Measurements from ENCODE around the gene RIOK3.

RIOK3 gene

GRCh38 chr18:23512641-23513040 lies 59.6 kb downstream of the RIOK3 start:
- Histone ChIP-seq H3K27ac (ENCODE audit: low read length) (no peak overlapping the region), H3K27me3 (ENCODE audit: control insufficient read depth in 1 of 2, insufficient read depth in 2 of 2, low read length in 2 of 2) (no peaks in the 10 kb centered on the region), H3K4me3 (ENCODE audit: low read length in 2 of 2) (no peak overlapping the region), H3K9me3 (ENCODE audit: control insufficient read depth in 2 of 2, low read length in 2 of 2) (no peaks in the 10 kb centered on the region), H3K9ac (ENCODE audit: low read length in 2 of 2) (no peak overlapping the region), H3K4me1 (ENCODE audit: control insufficient read depth, insufficient read depth, low read length) (no peaks in the 10 kb centered on the region), H3K36me3 (ENCODE audit: control insufficient read depth in 2 of 2, insufficient read depth in 2 of 2, low read length in 2 of 2) (peaks cover 11 to 21% of the 10 kb centered on the region in 2 donors)

GRCh38 chr18:23515911-23516546 lies 62.9 kb downstream of the RIOK3 start:
- Histone ChIP-seq H3K36me3 (ENCODE audit: control insufficient read depth in 2 of 2, insufficient read depth in 2 of 2, low read length in 2 of 2) (peaks cover 22 to 27% of the 10 kb centered on the region in 2 donors), H3K4me1 (ENCODE audit: control insufficient read depth, insufficient read depth, low read length) (no peaks in the 10 kb centered on the region), H3K27me3 (ENCODE audit: control insufficient read depth in 1 of 2, insufficient read depth in 2 of 2, low read length in 2 of 2) (no peaks in the 10 kb centered on the region), H3K9me3 (ENCODE audit: control insufficient read depth in 2 of 2, low read length in 2 of 2) (no peaks in the 10 kb centered on the region), H3K27ac (ENCODE audit: low read length) (no peak overlapping the region), H3K9ac (ENCODE audit: low read length in 2 of 2) (no peak overlapping the region), H3K4me3 (ENCODE audit: low read length in 2 of 2) (no peak overlapping the region)

- H3K36me3 ChIP-seq (ENCODE audit: control insufficient read depth in 2 of 2, insufficient read depth in 2 of 2, low read length in 2 of 2), result peaks cover 49 to 55% of the 10 kb centered on the region in 2 donors
- no peaks in the 10 kb centered on the region for H3K27me3 ChIP-seq (ENCODE audit: control insufficient read depth in 1 of 2, insufficient read depth in 2 of 2, low read length in 2 of 2)
- no peaks in the 10 kb centered on the region for H3K4me1 ChIP-seq (ENCODE audit: control insufficient read depth, insufficient read depth, low read length)
- H3K9me3 ChIP-seq (ENCODE audit: control insufficient read depth in 2 of 2, low read length in 2 of 2), result no peaks in the 10 kb centered on the region
- H3K4me3 ChIP-seq (ENCODE audit: low read length in 2 of 2), result no peak overlapping the region
- no peak overlapping the region for H3K27ac ChIP-seq (ENCODE audit: low read length)
- H3K9ac ChIP-seq (ENCODE audit: low read length in 2 of 2), result no peak overlapping the region
Measured at GRCh38 chr18:23519734-23520133, 66.6 kb downstream of the RIOK3 start.

- Histone ChIP-seq H3K4me3 (ENCODE audit: low read length in 2 of 2) (no peak overlapping the region), H3K36me3 (ENCODE audit: control insufficient read depth in 2 of 2, insufficient read depth in 2 of 2, low read length in 2 of 2) (peaks cover 47 to 54% of the 10 kb centered on the region in 2 donors), H3K27ac (ENCODE audit: low read length) (no peak overlapping the region), H3K9me3 (ENCODE audit: control insufficient read depth in 2 of 2, low read length in 2 of 2) (no peaks in the 10 kb centered on the region), H3K4me1 (ENCODE audit: control insufficient read depth, insufficient read depth, low read length) (no peaks in the 10 kb centered on the region), H3K9ac (ENCODE audit: low read length in 2 of 2) (no peak overlapping the region), H3K27me3 (ENCODE audit: control insufficient read depth in 1 of 2, insufficient read depth in 2 of 2, low read length in 2 of 2) (no peaks in the 10 kb centered on the region)
Measured at GRCh38 chr18:23521271-23521670, 68.2 kb downstream of the RIOK3 start.

GRCh38 chr18:23521907-23522306 lies 68.8 kb downstream of the RIOK3 start:
- Histone ChIP-seq H3K27ac (ENCODE audit: low read length) (no peak overlapping the region), H3K9me3 (ENCODE audit: control insufficient read depth in 2 of 2, low read length in 2 of 2) (no peaks in the 10 kb centered on the region), H3K4me3 (ENCODE audit: low read length in 2 of 2) (no peak overlapping the region), H3K27me3 (ENCODE audit: control insufficient read depth in 1 of 2, insufficient read depth in 2 of 2, low read length in 2 of 2) (no peaks in the 10 kb centered on the region), H3K36me3 (ENCODE audit: control insufficient read depth in 2 of 2, insufficient read depth in 2 of 2, low read length in 2 of 2) (peaks cover 52 to 60% of the 10 kb centered on the region in 2 donors), H3K9ac (ENCODE audit: low read length in 2 of 2) (no peak overlapping the region), H3K4me1 (ENCODE audit: control insufficient read depth, insufficient read depth, low read length) (no peaks in the 10 kb centered on the region)

- Histone ChIP-seq H3K36me3 (ENCODE audit: control insufficient read depth in 2 of 2, insufficient read depth in 2 of 2, low read length in 2 of 2) (peaks cover 61 to 65% of the 10 kb centered on the region in 2 donors), H3K4me1 (ENCODE audit: control insufficient read depth, insufficient read depth, low read length) (no peaks in the 10 kb centered on the region), H3K27me3 (ENCODE audit: control insufficient read depth in 1 of 2, insufficient read depth in 2 of 2, low read length in 2 of 2) (no peaks in the 10 kb centered on the region), H3K4me3 (ENCODE audit: low read length in 2 of 2) (no peak overlapping the region), H3K9ac (ENCODE audit: low read length in 2 of 2) (no peak overlapping the region), H3K27ac (ENCODE audit: low read length) (no peak overlapping the region), H3K9me3 (ENCODE audit: control insufficient read depth in 2 of 2, low read length in 2 of 2) (no peaks in the 10 kb centered on the region)
Measured at GRCh38 chr18:23523429-23524212, 70.5 kb downstream of the RIOK3 start.

GRCh38 chr18:23524213-23524707 lies 71.2 kb downstream of the RIOK3 start:
- H3K9ac ChIP-seq (ENCODE audit: low read length in 2 of 2), result no peak overlapping the region
- H3K4me1 ChIP-seq (ENCODE audit: control insufficient read depth, insufficient read depth, low read length), result no peaks in the 10 kb centered on the region
- H3K36me3 ChIP-seq (ENCODE audit: control insufficient read depth in 2 of 2, insufficient read depth in 2 of 2, low read length in 2 of 2), result peaks cover 60 to 63% of the 10 kb centered on the region in 2 donors
- H3K4me3 ChIP-seq (ENCODE audit: low read length in 2 of 2), result no peak overlapping the region
- H3K27ac ChIP-seq (ENCODE audit: low read length), result no peak overlapping the region
- H3K27me3 ChIP-seq (ENCODE audit: control insufficient read depth in 1 of 2, insufficient read depth in 2 of 2, low read length in 2 of 2), result no peaks in the 10 kb centered on the region
- no peaks in the 10 kb centered on the region for H3K9me3 ChIP-seq (ENCODE audit: control insufficient read depth in 2 of 2, low read length in 2 of 2)

- Histone ChIP-seq H3K4me3 (ENCODE audit: low read length in 2 of 2) (no peak overlapping the region), H3K4me1 (ENCODE audit: control insufficient read depth, insufficient read depth, low read length) (no peaks in the 10 kb centered on the region), H3K9me3 (ENCODE audit: control insufficient read depth in 2 of 2, low read length in 2 of 2) (no peaks in the 10 kb centered on the region), H3K27ac (ENCODE audit: low read length) (no peak overlapping the region), H3K36me3 (ENCODE audit: control insufficient read depth in 2 of 2, insufficient read depth in 2 of 2, low read length in 2 of 2) (peaks cover 60 to 67% of the 10 kb centered on the region in 2 donors), H3K27me3 (ENCODE audit: control insufficient read depth in 1 of 2, insufficient read depth in 2 of 2, low read length in 2 of 2) (no peaks in the 10 kb centered on the region), H3K9ac (ENCODE audit: low read length in 2 of 2) (no peak overlapping the region)
Measured at GRCh38 chr18:23526501-23527063, 73.5 kb downstream of the RIOK3 start.

- Histone ChIP-seq H3K4me3 (ENCODE audit: low read length in 2 of 2) (no peak overlapping the region), H3K9me3 (ENCODE audit: control insufficient read depth in 2 of 2, low read length in 2 of 2) (no peaks in the 10 kb centered on the region), H3K27me3 (ENCODE audit: control insufficient read depth in 1 of 2, insufficient read depth in 2 of 2, low read length in 2 of 2) (no peaks in the 10 kb centered on the region), H3K4me1 (ENCODE audit: control insufficient read depth, insufficient read depth, low read length) (no peaks in the 10 kb centered on the region), H3K9ac (ENCODE audit: low read length in 2 of 2) (no peak overlapping the region), H3K36me3 (ENCODE audit: control insufficient read depth in 2 of 2, insufficient read depth in 2 of 2, low read length in 2 of 2) (peaks cover 57 to 64% of the 10 kb centered on the region in 2 donors), H3K27ac (ENCODE audit: low read length) (no peak overlapping the region)
Measured at GRCh38 chr18:23528580-23529472, 75.7 kb downstream of the RIOK3 start.

GRCh38 chr18:23529604-23530003 lies 76.5 kb downstream of the RIOK3 start:
- no peaks in the 10 kb centered on the region for H3K9me3 ChIP-seq (ENCODE audit: control insufficient read depth in 2 of 2, low read length in 2 of 2)
- no peaks in the 10 kb centered on the region for H3K4me1 ChIP-seq (ENCODE audit: control insufficient read depth, insufficient read depth, low read length)
- no peak overlapping the region for H3K27ac ChIP-seq (ENCODE audit: low read length)
- H3K4me3 ChIP-seq (ENCODE audit: low read length in 2 of 2), result no peak overlapping the region
- no peaks in the 10 kb centered on the region for H3K27me3 ChIP-seq (ENCODE audit: control insufficient read depth in 1 of 2, insufficient read depth in 2 of 2, low read length in 2 of 2)
- peaks cover 56 to 63% of the 10 kb centered on the region in 2 donors for H3K36me3 ChIP-seq (ENCODE audit: control insufficient read depth in 2 of 2, insufficient read depth in 2 of 2, low read length in 2 of 2)
- H3K9ac ChIP-seq (ENCODE audit: low read length in 2 of 2), result no peak overlapping the region
